Measurements from ENCODE around the gene RANBP3.
"Not testable (repeated sequence)": the region's sequence is repeated elsewhere in the genome, so short reads cannot be mapped to it uniquely, and the experiment has no call there.

The RANBP3 gene

GRCh38 chr19:5881543-5882299 lies 96.2 kb downstream of the RANBP3 start:
- no peak overlapping the region for H3K9ac ChIP-seq (ENCODE audit: low read length in 5 of 5)
- H3K4me3 ChIP-seq (ENCODE audit: low read depth in 1 of 5, low read length in 5 of 5) = no peak overlapping the region
- H3K27me3 ChIP-seq (ENCODE audit: control insufficient read depth in 5 of 5, insufficient read depth in 4 of 5, low read length in 5 of 5) = peaks cover 11 to 33% (median 21%) of the 10 kb centered on the region in 5 donors
- no peaks in the 10 kb centered on the region for H3K36me3 ChIP-seq (ENCODE audit: control insufficient read depth in 5 of 5, insufficient read depth in 5 of 5, low read length in 5 of 5)
- no peak overlapping the region for H3K27ac ChIP-seq (ENCODE audit: low read depth, low read length)
- H3K9me3 ChIP-seq (ENCODE audit: control insufficient read depth in 5 of 5, low read length in 5 of 5) = no peaks in the 10 kb centered on the region
- peaks cover 0 to 5% (median 4%) of the 10 kb centered on the region in 5 donors for H3K4me1 ChIP-seq (ENCODE audit: control insufficient read depth in 5 of 5, insufficient read depth in 5 of 5, low read length in 5 of 5)

- Histone ChIP-seq H3K4me3 (ENCODE audit: low read depth in 1 of 5, low read length in 5 of 5) (no peak overlapping the region), H3K27ac (ENCODE audit: low read depth, low read length) (no peak overlapping the region), H3K9ac (ENCODE audit: low read length in 5 of 5) (no peak overlapping the region), H3K4me1 (ENCODE audit: control insufficient read depth in 5 of 5, insufficient read depth in 5 of 5, low read length in 5 of 5) (peaks cover 0 to 5% (median 4%) of the 10 kb centered on the region in 5 donors), H3K27me3 (ENCODE audit: control insufficient read depth in 5 of 5, insufficient read depth in 4 of 5, low read length in 5 of 5) (peaks cover 15 to 36% (median 24%) of the 10 kb centered on the region in 5 donors), H3K9me3 (ENCODE audit: control insufficient read depth in 5 of 5, low read length in 5 of 5) (no peaks in the 10 kb centered on the region), H3K36me3 (ENCODE audit: control insufficient read depth in 5 of 5, insufficient read depth in 5 of 5, low read length in 5 of 5) (no peaks in the 10 kb centered on the region)
Measured at GRCh38 chr19:5880604-5881078, 97.3 kb downstream of the RANBP3 start.

- Histone ChIP-seq H3K27ac (ENCODE audit: low read depth, low read length) (no peak overlapping the region), H3K9me3 (ENCODE audit: control insufficient read depth in 5 of 5, low read length in 5 of 5) (no peaks in the 10 kb centered on the region), H3K4me3 (ENCODE audit: low read depth in 1 of 5, low read length in 5 of 5) (no peak overlapping the region), H3K9ac (ENCODE audit: low read length in 5 of 5) (no peak overlapping the region), H3K36me3 (ENCODE audit: control insufficient read depth in 5 of 5, insufficient read depth in 5 of 5, low read length in 5 of 5) (no peaks in the 10 kb centered on the region), H3K27me3 (ENCODE audit: control insufficient read depth in 5 of 5, insufficient read depth in 4 of 5, low read length in 5 of 5) (peaks cover 18 to 33% (median 28%) of the 10 kb centered on the region in 5 donors), H3K4me1 (ENCODE audit: control insufficient read depth in 5 of 5, insufficient read depth in 5 of 5, low read length in 5 of 5) (peaks cover 0 to 5% (median 4%) of the 10 kb centered on the region in 5 donors)
Measured at GRCh38 chr19:5880196-5880595, 97.7 kb downstream of the RANBP3 start.

- H3K36me3 ChIP-seq (ENCODE audit: control insufficient read depth in 5 of 5, insufficient read depth in 5 of 5, low read length in 5 of 5) = no peaks in the 10 kb centered on the region
- no peaks in the 10 kb centered on the region for H3K9me3 ChIP-seq (ENCODE audit: control insufficient read depth in 5 of 5, low read length in 5 of 5)
- no peak overlapping the region for H3K4me3 ChIP-seq (ENCODE audit: low read depth in 1 of 5, low read length in 5 of 5)
- no peak overlapping the region for H3K27ac ChIP-seq (ENCODE audit: low read depth, low read length)
- H3K27me3 ChIP-seq (ENCODE audit: control insufficient read depth in 5 of 5, insufficient read depth in 4 of 5, low read length in 5 of 5) = peaks cover 18 to 33% (median 28%) of the 10 kb centered on the region in 5 donors
- no peak overlapping the region for H3K9ac ChIP-seq (ENCODE audit: low read length in 5 of 5)
- H3K4me1 ChIP-seq (ENCODE audit: control insufficient read depth in 5 of 5, insufficient read depth in 5 of 5, low read length in 5 of 5) = peaks cover 0 to 5% (median 4%) of the 10 kb centered on the region in 5 donors
Measured at GRCh38 chr19:5877882-5878281, 100.1 kb downstream of the RANBP3 start.

- H3K9ac ChIP-seq (ENCODE audit: low read length in 5 of 5) = peak overlapping the region in 1 of 5 donors; percentile 2
- H3K9me3 ChIP-seq (ENCODE audit: control insufficient read depth in 5 of 5, low read length in 5 of 5) = no peaks in the 10 kb centered on the region
- no peaks in the 10 kb centered on the region for H3K36me3 ChIP-seq (ENCODE audit: control insufficient read depth in 5 of 5, insufficient read depth in 5 of 5, low read length in 5 of 5)
- no peak overlapping the region for H3K27ac ChIP-seq (ENCODE audit: low read depth, low read length)
- peaks cover 18 to 33% (median 28%) of the 10 kb centered on the region in 5 donors for H3K27me3 ChIP-seq (ENCODE audit: control insufficient read depth in 5 of 5, insufficient read depth in 4 of 5, low read length in 5 of 5)
- no peak overlapping the region for H3K4me3 ChIP-seq (ENCODE audit: low read depth in 1 of 5, low read length in 5 of 5)
- H3K4me1 ChIP-seq (ENCODE audit: control insufficient read depth in 5 of 5, insufficient read depth in 5 of 5, low read length in 5 of 5) = peaks cover 0 to 5% (median 4%) of the 10 kb centered on the region in 5 donors
Measured at GRCh38 chr19:5877427-5877826, 100.5 kb downstream of the RANBP3 start.

- H3K27me3 ChIP-seq (ENCODE audit: control insufficient read depth in 5 of 5, insufficient read depth in 4 of 5, low read length in 5 of 5) = peaks cover 15 to 21% (median 19%) of the 10 kb centered on the region in 5 donors
- H3K9ac ChIP-seq (ENCODE audit: low read length in 5 of 5); H3K4me3 ChIP-seq (ENCODE audit: low read depth in 1 of 5, low read length in 5 of 5); H3K4me1 ChIP-seq (ENCODE audit: control insufficient read depth in 5 of 5, insufficient read depth in 5 of 5, low read length in 5 of 5); H3K9me3 ChIP-seq (ENCODE audit: control insufficient read depth in 5 of 5, low read length in 5 of 5); H3K27ac ChIP-seq (ENCODE audit: low read depth, low read length); H3K36me3 ChIP-seq (ENCODE audit: control insufficient read depth in 5 of 5, insufficient read depth in 5 of 5, low read length in 5 of 5): not testable (repeated sequence)
Measured at GRCh38 chr19:5874496-5874895, 103.4 kb downstream of the RANBP3 start.

- H3K9me3 ChIP-seq (ENCODE audit: control insufficient read depth in 5 of 5, low read length in 5 of 5) = no peaks in the 10 kb centered on the region
Measured at GRCh38 chr19:5873617-5874199, 104.2 kb downstream of the RANBP3 start.

GRCh38 chr19:5870986-5871394 lies 107.0 kb downstream of the RANBP3 start:
- Histone ChIP-seq H3K27me3 (ENCODE audit: control insufficient read depth in 5 of 5, insufficient read depth in 4 of 5, low read length in 5 of 5) (peaks cover 0 to 5% (median 3%) of the 10 kb centered on the region in 5 donors), H3K36me3 (ENCODE audit: control insufficient read depth in 5 of 5, insufficient read depth in 5 of 5, low read length in 5 of 5) (no peaks in the 10 kb centered on the region), H3K9me3 (ENCODE audit: control insufficient read depth in 5 of 5, low read length in 5 of 5) (no peaks in the 10 kb centered on the region), H3K4me1 (ENCODE audit: control insufficient read depth in 5 of 5, insufficient read depth in 5 of 5, low read length in 5 of 5) (peaks cover 0 to 3% (median 0%) of the 10 kb centered on the region in 5 donors), H3K9ac (ENCODE audit: low read length in 5 of 5) (no peak overlapping the region), H3K4me3 (ENCODE audit: low read depth in 1 of 5, low read length in 5 of 5) (no peak overlapping the region), H3K27ac (ENCODE audit: low read depth, low read length) (no peak overlapping the region)

More at GRCh38 chr19:5873617-5874199, 104.2 kb downstream of the RANBP3 start:
- no peak overlapping the region for H3K27ac ChIP-seq (ENCODE audit: low read depth, low read length)
- no peak overlapping the region for H3K4me3 ChIP-seq (ENCODE audit: low read depth in 1 of 5, low read length in 5 of 5)
- H3K36me3 ChIP-seq (ENCODE audit: control insufficient read depth in 5 of 5, insufficient read depth in 5 of 5, low read length in 5 of 5) = no peaks in the 10 kb centered on the region
- H3K4me1 ChIP-seq (ENCODE audit: control insufficient read depth in 5 of 5, insufficient read depth in 5 of 5, low read length in 5 of 5) = peaks cover 0 to 3% (median 0%) of the 10 kb centered on the region in 5 donors
- H3K27me3 ChIP-seq (ENCODE audit: control insufficient read depth in 5 of 5, insufficient read depth in 4 of 5, low read length in 5 of 5) = peaks cover 12 to 18% (median 12%) of the 10 kb centered on the region in 5 donors
- no peak overlapping the region for H3K9ac ChIP-seq (ENCODE audit: low read length in 5 of 5)

- Histone ChIP-seq H3K4me1 (ENCODE audit: control insufficient read depth in 5 of 5, insufficient read depth in 5 of 5, low read length in 5 of 5) (peaks cover 0 to 3% (median 0%) of the 10 kb centered on the region in 5 donors), H3K9ac (ENCODE audit: low read length in 5 of 5) (no peak overlapping the region), H3K27ac (ENCODE audit: low read depth, low read length) (no peak overlapping the region), H3K9me3 (ENCODE audit: control insufficient read depth in 5 of 5, low read length in 5 of 5) (no peaks in the 10 kb centered on the region), H3K27me3 (ENCODE audit: control insufficient read depth in 5 of 5, insufficient read depth in 4 of 5, low read length in 5 of 5) (peaks cover 0 to 6% (median 5%) of the 10 kb centered on the region in 5 donors), H3K36me3 (ENCODE audit: control insufficient read depth in 5 of 5, insufficient read depth in 5 of 5, low read length in 5 of 5) (no peaks in the 10 kb centered on the region), H3K4me3 (ENCODE audit: low read depth in 1 of 5, low read length in 5 of 5) (no peak overlapping the region)
Measured at GRCh38 chr19:5867201-5868136, 110.5 kb downstream of the RANBP3 start.

Measured in subcutaneous abdominal adipose tissue (tissue), 5 donors.